ENCODE results near the gene CCDC57. TPM values are rescaled to one million over a fixed set of nuclear protein-coding genes. Genes with fewer than 3 reads are reported as not detected.
"Not testable (repeated sequence)": the region's sequence is repeated elsewhere in the genome, so short reads cannot be mapped to it uniquely, and the experiment has no call there.

CCDC57 gene
- total RNA-seq, 1 donor from 2014 or later, result 57.9 TPM

DNA sequence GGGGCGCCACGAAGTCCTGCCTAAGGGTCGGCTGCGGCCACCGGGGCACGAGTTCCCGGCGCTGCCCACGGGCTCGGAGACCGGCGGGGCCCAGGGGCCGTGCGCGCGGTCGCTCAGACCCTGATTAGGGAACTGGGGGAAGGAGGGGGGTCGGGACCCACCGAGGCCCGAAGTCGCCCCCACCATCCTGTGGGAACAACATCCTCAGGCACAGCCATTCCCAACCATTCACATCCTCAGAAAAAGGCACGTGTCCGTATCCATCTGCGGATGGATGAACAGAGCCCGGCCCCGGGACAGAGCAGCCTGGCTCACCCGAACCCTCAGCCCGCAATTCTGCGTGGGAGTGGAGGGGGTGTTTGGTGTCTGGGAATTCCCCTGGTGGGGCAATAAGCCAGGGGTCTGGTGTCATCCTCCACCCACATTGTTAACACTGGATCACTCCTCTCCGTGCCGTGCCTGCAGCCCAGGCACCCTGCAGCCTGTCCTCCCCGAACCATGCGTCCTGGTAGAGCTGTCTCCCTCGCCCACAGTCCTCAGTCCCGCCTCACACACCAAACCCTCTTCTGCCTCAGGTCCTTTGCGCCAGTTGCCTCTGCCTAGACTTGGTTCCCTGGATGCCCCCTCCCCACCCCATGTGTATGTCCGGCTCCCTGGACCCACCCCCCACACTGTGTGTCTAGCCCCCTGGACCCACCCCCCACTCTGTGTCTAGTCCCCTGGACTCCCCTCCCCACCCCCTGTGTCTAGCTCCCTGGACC is 789 bp upstream of the CCDC57 start:
- Mint-ChIP-seq H3K27ac (ENCODE audit: unreplicated experiment) (peak overlapping the region; percentile 82), H3K4me1 (ENCODE audit: unreplicated experiment) (peaks cover 41% of the 10 kb centered on the region), H3K27me3 (ENCODE audit: unreplicated experiment) (no peaks in the 10 kb centered on the region), H3K36me3 (ENCODE audit: unreplicated experiment) (no peaks in the 10 kb centered on the region), H3K4me3 (ENCODE audit: unreplicated experiment) (peak overlapping the region; percentile 74), H3K9me3 (ENCODE audit: unreplicated experiment) (no peaks in the 10 kb centered on the region)
- DNase-seq (ENCODE audit: extremely low spot score, unreplicated experiment), result peak; percentile 85
- TF ChIP-seq, protein P1, sequence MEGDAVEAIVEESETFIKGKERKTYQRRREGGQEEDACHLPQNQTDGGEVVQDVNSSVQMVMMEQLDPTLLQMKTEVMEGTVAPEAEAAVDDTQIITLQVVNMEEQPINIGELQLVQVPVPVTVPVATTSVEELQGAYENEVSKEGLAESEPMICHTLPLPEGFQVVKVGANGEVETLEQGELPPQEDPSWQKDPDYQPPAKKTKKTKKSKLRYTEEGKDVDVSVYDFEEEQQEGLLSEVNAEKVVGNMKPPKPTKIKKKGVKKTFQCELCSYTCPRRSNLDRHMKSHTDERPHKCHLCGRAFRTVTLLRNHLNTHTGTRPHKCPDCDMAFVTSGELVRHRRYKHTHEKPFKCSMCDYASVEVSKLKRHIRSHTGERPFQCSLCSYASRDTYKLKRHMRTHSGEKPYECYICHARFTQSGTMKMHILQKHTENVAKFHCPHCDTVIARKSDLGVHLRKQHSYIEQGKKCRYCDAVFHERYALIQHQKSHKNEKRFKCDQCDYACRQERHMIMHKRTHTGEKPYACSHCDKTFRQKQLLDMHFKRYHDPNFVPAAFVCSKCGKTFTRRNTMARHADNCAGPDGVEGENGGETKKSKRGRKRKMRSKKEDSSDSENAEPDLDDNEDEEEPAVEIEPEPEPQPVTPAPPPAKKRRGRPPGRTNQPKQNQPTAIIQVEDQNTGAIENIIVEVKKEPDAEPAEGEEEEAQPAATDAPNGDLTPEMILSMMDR (IDR thresholded peaks at IDR 0.05), result no peak

DNA sequence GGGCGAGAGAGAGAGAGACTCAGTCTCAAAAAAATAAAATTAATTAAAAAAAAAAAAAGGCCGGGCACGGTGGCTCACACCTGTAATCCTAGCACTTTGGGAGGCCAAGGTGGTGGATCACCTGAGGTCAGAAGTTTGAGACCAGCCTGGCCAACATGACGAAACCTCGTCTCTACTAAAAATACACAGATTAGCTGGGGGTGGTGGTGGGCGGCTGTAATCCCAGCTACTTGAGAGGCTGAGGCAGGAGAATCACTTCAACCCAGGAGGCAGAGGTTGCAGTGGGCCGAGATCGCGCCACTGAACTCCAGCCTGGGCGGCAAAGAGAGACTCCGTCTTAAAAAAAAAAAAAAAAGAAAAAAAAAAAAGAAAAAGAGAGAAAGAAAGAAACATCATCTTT is 2.0 kb downstream of the CCDC57 start:
- not testable (repeated sequence) for DNase-seq (ENCODE audit: extremely low spot score, unreplicated experiment); H3K27me3 Mint-ChIP-seq (ENCODE audit: unreplicated experiment); H3K27ac Mint-ChIP-seq (ENCODE audit: unreplicated experiment); H3K36me3 Mint-ChIP-seq (ENCODE audit: unreplicated experiment); H3K4me3 Mint-ChIP-seq (ENCODE audit: unreplicated experiment); H3K9me3 Mint-ChIP-seq (ENCODE audit: unreplicated experiment)
- peaks cover 29% of the 10 kb centered on the region for H3K4me1 Mint-ChIP-seq (ENCODE audit: unreplicated experiment)

DNA sequence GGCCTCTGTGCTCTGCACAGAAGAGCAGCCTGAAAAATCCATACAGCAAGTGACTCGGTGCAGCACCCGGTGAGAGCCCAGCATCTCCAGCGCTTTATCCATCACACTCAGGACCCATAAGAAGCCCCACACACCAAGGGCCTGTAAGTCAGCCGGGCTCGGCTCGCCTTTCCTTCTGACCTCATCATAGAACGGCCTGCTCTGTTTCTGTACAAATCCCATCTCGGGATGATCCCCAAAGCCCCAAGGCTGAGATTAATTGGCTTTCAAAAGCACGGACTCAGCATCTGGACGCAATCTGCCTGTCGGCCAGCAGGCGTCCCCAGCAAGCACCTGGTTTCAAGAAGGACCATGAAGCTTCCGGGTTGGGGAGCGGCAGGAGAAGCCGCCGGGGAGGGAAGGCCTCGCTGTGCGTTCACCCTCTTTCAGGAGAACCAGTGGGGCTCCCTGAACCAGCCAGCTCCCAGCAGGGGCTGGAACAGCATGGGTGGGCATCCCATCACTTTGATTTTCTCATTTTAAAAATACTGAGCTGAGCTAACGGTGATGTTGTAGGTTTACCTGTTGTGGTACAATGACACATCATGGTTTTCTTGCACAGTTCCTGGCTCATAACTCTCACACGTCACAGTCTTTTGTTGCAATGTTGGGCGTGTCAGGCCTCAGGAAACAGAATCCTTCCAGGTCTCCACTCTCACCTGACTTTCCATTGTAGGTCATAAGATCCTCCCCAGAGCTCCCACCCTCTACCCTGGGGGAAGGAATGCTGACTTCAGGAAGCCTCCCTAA is 6.7 kb downstream of the CCDC57 start:
- peaks cover 2% of the 10 kb centered on the region for H3K36me3 Mint-ChIP-seq (ENCODE audit: unreplicated experiment)
- H3K4me1 Mint-ChIP-seq (ENCODE audit: unreplicated experiment), result peaks cover 18% of the 10 kb centered on the region
- H3K9me3 Mint-ChIP-seq (ENCODE audit: unreplicated experiment), result no peaks in the 10 kb centered on the region
- H3K4me3 Mint-ChIP-seq (ENCODE audit: unreplicated experiment), result no peak overlapping the region
- peak overlapping the region; percentile 76 for H3K27ac Mint-ChIP-seq (ENCODE audit: unreplicated experiment)
- no peaks in the 10 kb centered on the region for H3K27me3 Mint-ChIP-seq (ENCODE audit: unreplicated experiment)
- DNase-seq (ENCODE audit: extremely low spot score, unreplicated experiment), result peak; percentile 91
- TF ChIP-seq, protein P1 (IDR thresholded peaks at IDR 0.05), result peak; percentile 89

DNA sequence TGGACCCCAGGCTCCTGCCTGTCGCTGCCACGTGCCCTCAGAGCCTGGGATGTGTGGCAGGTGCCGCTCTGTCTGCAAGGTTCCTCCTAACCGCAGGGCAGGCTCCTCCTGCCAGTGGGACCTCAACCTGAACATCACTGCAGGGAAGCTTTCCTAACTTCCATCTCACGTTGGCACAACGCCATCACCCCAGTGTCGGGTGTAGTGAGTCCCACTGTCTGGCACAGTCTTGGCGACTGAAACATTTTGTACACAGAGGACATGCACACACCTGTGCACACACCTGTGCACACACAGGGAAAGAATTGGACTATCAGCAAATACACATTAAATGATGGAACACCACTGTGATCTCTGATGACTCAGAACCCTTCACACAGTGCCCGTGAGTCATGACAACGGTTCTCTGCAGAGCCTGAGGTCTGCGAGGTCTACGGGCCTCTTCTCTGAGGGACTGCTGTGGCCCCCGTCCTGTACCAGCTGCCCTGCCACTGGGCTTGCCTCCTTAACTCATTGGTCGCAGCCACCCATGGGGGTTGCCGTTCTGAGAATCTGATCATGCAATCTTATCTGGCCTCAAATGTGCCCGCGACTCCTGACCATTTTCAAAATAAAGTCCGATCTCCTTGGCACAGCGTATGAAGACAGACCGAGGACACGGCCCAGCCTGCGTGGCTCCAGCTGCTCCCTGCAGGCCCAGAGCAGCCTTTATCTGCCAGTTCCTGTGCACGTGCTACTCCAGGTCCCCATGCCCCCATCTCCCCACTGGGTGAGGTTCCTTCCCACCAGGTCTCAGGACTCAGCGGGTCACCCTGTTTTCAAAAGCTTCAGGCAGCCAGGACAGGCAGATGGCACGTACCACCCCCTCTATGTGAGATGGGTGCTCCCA is 7.6 kb downstream of the CCDC57 start:
- H3K9me3 Mint-ChIP-seq (ENCODE audit: unreplicated experiment), result no peaks in the 10 kb centered on the region
- peak overlapping the region; percentile 76 for H3K27ac Mint-ChIP-seq (ENCODE audit: unreplicated experiment)
- peaks cover 2% of the 10 kb centered on the region for H3K36me3 Mint-ChIP-seq (ENCODE audit: unreplicated experiment)
- H3K4me1 Mint-ChIP-seq (ENCODE audit: unreplicated experiment), result peaks cover 18% of the 10 kb centered on the region
- no peaks in the 10 kb centered on the region for H3K27me3 Mint-ChIP-seq (ENCODE audit: unreplicated experiment)
- no peak for DNase-seq (ENCODE audit: extremely low spot score, unreplicated experiment)
- no peak overlapping the region for H3K4me3 Mint-ChIP-seq (ENCODE audit: unreplicated experiment)
- TF ChIP-seq, protein P1 (IDR thresholded peaks at IDR 0.05), result no peak

DNA sequence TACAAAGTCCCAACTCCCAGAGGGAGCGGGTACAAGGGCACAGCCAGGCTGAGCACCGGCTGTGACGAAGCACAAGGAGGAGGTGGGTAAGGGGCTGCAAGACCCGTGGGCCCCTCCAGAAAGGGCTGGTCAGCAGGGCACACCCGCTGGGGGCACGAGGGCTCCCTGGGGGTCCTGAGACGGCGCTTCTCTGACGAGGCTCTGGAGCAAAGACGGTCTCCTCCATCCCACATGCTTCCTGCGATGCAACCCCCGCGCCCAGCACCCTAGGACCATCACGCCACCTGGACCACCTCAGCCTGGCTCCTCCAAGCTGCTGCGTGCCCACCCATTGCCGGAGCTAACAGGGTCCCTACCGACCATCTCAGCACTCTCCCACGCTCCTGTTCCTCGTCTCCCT is 8.7 kb downstream of the CCDC57 start:
- Mint-ChIP-seq H3K9me3 (ENCODE audit: unreplicated experiment) (no peaks in the 10 kb centered on the region), H3K27ac (ENCODE audit: unreplicated experiment) (no peak overlapping the region), H3K4me3 (ENCODE audit: unreplicated experiment) (no peak overlapping the region), H3K27me3 (ENCODE audit: unreplicated experiment) (no peaks in the 10 kb centered on the region), H3K4me1 (ENCODE audit: unreplicated experiment) (peaks cover 18% of the 10 kb centered on the region), H3K36me3 (ENCODE audit: unreplicated experiment) (peaks cover 2% of the 10 kb centered on the region)
- no peak for DNase-seq (ENCODE audit: extremely low spot score, unreplicated experiment)
- TF ChIP-seq, protein P1 (IDR thresholded peaks at IDR 0.05), result no peak
